ENCODE results near the gene IGLL5. TPM values are rescaled to one million over a fixed set of nuclear protein-coding genes. Genes with fewer than 3 reads are reported as not detected.

IGLL5 gene
- total and polyA plus RNA-seq, 2 donors (not counting 1 experiment from before 2014, with no cell fraction given) = not detected

GRCh38 chr22:22945195-22945594 lies 57.6 kb downstream of the IGLL5 start:
- TF ChIP-seq EZH2 (IDR thresholded peaks at IDR 0.05; ENCODE audit: low read length, missing control alignments) (no peak), CTCF (conservative IDR thresholded peaks at IDR 0.05 in 1 of 2, IDR thresholded peaks at IDR 0.05 in 1 of 2; ENCODE audit: low read depth in 1 of 2, low read length in 2 of 2) (no peak)
- Histone ChIP-seq H3K4me2 (ENCODE audit: extremely low read depth, insufficient read depth, low read length) (no peak overlapping the region), H2AFZ (ENCODE audit: low read length) (no peak overlapping the region), H4K20me1 (ENCODE audit: control insufficient read depth, extremely low read depth, insufficient read depth, low read length) (no peaks in the 10 kb centered on the region), H3K79me2 (ENCODE audit: control insufficient read depth, insufficient read depth, low read length) (no peaks in the 10 kb centered on the region), H3K9ac (ENCODE audit: insufficient read depth, low read length) (no peak overlapping the region), H3K36me3 (ENCODE audit: control insufficient read depth, insufficient read depth, low read length) (no peaks in the 10 kb centered on the region), H3K27ac (ENCODE audit: insufficient read depth, low read length) (no peak overlapping the region), H3K27me3 (ENCODE audit: control insufficient read depth, insufficient read depth, low read length) (no peaks in the 10 kb centered on the region), H3K4me1 (ENCODE audit: control insufficient read depth, extremely low read depth, insufficient read depth, low read length) (no peaks in the 10 kb centered on the region), H3K4me3 (replicated peaks in 1 of 4; ENCODE audit: control extremely low read depth in 1 of 4, insufficient read depth in 1 of 4, low read depth in 3 of 4, low read length in 4 of 4) (no peak overlapping the region), H3K9me3 (ENCODE audit: control insufficient read depth, insufficient read depth, low read depth, low read length) (no peaks in the 10 kb centered on the region)
- no peak for DNase-seq (ENCODE audit: low read depth in 2 of 2)

Other genes with a start within 250 kb of the IGLL5 start
- not detected in 2 replicates for gene GGTLC2, start 243.2 kb upstream of the IGLL5 start, total RNA-seq
- gene GGTLC2, start 243.2 kb upstream of the IGLL5 start, polyA plus RNA-seq = not detected in 2 replicates
- gene GNAZ, start 182.7 kb downstream of the IGLL5 start, total RNA-seq = 1.3 and 1.7 TPM in 2 replicates
- gene GNAZ, start 182.7 kb downstream of the IGLL5 start, polyA plus RNA-seq = 0.22 and 1.2 TPM in 2 replicates

All from fibroblast of lung (primary cell).